GM19025 (cell line): Measurements from ENCODE around the gene MAFG.
"Not testable (repeated sequence)": the region's sequence is repeated elsewhere in the genome, so short reads cannot be mapped to it uniquely, and the experiment has no call there.

Experiments used
- ATAC-seq: cut with Tn5 transposase; IDR thresholded peaks from one replicate; pipeline ENCODE4 v1.9.1; 2021; ENCODE audit warnings: mild to moderate bottlenecking, low read depth, moderate library complexity; ENCODE audit not compliant: unreplicated experiment

MAFG gene

GRCh38 chr17:81958633-81959342 is 31.3 kb upstream of the MAFG start:
- ATAC-seq: no peak

GRCh38 chr17:81957691-81958432 is 30.3 kb upstream of the MAFG start:
- no peak for ATAC-seq

DNA sequence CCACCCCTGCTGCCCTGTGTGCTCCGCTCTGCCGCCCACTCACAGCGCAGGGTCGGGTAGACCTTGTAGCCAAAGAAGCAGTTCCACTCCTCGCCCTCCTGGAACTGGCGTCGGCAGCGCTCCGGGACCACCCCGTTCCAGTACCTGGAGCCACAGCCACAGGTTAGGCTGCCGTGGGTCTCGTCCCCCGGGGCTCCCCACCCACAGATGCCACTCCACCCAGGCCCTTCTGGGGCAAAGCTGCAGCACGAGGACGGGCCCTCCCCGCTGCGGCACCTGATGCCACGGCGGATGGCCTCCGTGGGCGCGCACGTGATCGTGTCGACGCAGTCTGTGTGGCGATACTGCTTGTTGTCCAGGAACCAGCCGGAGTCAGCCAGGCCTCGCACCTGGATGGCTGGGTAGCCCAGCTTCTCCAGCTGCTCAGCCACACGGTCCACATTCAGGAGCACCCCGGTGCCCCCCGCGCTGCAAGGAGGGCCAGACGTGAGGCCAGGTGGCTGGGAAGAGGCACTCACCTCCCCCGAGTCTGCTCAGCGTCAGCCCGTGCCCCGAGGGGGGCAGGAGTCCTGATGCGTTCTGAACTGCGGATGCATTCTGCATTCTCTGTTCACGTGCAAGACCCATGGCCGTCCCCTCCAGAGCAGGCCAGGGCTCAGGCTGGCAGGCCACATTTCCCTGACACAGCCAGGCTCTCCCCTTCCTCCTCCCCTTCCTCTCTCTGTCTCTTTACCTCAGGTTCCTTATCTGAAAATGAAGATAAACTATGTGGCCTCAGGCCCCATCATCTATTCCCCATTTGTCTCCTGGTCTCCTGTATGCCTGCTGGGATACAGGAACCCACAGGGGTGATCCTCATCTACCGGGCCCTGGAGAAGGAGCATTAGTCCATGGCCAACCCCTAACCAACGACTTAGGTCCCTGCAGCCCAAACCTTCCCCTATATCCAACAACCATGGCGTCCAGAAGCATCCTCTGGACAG is 29.4 kb upstream of the MAFG start:
- ATAC-seq: no peak

DNA sequence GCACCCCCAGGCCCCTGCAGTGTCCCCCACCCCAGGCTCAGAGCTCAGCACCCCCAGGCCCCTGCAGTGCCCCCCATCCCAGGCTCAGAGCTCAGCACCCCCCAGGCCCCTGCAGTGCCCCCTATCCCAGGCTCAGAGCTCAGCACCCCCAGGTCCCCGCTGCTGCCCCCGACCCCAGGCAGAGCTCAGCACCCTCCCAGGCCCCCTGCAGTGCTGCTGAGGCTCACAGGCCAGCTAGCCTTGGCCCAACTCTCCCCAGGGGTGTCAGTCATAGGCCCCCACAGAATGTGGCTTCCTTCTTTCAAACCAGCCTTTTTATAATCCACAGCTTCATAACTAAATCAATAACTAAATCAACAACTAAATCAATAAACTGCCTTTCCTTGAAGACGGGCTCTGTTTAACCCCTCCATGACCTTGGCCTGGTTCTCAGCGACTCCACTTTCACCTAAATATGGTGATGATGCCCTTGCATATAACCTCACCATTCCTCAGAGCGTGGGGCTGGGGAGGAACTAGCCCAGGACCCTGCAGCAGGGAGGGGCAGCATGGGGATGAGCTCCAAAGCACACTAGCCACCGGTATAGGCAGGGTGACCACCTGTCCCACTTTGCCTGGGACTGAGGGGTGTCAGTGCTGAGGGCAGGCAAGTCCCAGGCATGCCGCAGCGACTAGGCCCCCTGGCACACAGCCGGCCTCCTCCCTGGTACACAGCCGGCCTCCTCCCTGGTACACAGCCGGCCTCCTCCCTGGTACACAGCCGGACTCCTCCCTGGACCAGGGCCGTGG is 28.4 kb upstream of the MAFG start:
- ATAC-seq: no peak

GRCh38 chr17:81955058-81955681 is 27.6 kb upstream of the MAFG start:
- ATAC-seq: no peak

GRCh38 chr17:81954131-81955057 is 26.9 kb upstream of the MAFG start:
- no peak for ATAC-seq

- not testable (repeated sequence) for ATAC-seq
These were observed 25.9 kb upstream of the MAFG start for GRCh38 chr17:81953443-81953842.

DNA sequence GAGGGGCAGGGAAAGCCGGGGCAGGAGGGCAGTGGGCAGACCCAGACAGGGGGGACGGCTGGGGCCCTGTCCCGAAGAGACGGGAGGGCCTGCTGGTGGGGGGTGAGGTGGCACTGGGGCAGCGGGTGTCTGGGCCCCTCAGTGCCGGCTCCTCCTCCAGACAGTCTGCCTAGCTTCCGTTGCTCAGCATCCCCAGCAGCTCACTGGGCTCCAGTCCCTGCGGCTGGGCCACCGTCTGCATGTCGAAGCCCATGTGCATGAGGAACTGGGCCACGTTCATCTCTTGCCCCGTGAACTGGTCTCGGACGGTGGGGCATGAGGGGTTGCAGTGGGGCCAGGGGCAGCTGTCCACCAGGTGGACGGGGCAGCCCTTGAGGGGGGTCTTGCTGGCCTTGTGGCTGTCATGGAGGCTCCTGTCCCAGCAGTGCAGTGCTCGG is 25.3 kb upstream of the MAFG start:
- no peak for ATAC-seq

DNA sequence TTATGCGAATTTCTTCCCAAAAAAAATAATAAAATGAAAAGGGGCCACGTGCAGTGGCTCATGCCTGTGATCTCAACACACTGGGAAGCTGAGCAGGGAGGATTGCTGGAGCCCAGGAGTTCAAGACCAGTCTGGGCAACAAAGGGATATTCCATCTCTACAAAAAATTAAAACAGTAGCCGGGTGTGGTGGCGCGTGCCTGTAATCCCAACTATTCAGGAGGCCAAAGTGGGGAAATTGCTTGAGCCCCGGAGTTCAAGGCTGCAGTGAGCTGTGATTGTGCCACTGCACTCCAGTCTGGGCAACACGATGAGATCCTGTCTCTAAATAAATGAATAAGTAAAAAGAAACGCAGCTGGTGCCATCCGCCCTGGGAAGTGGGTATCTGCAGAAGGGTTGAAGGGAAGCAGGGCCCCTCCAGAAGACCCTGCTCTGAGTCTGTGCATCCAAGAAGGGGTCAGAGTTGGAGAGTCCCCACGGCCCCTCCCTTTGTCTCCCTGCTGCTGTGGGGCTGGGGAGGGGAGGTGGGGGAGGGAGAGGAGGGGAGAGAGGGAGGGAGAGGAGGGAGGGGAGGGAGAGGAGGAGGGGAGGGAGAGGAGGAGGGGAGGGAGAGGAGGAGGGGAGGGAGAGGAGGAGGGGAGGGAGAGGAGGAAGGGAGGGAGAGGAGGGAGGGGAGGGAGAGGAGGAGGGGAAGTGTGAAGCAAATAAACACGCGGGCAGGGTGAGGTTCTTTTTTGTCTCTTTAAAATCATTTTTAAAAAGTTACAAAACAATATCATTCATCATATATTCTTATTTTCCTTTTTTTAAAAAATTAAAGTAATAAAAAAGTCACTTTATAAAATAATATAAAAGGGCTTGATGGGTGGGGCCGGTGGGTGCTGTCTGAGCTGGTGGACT is 24.5 kb upstream of the MAFG start:
- ATAC-seq: no peak

- no peak for ATAC-seq
These were observed 23.0 kb upstream of the MAFG start for GRCh38 chr17:81950501-81950900.

DNA sequence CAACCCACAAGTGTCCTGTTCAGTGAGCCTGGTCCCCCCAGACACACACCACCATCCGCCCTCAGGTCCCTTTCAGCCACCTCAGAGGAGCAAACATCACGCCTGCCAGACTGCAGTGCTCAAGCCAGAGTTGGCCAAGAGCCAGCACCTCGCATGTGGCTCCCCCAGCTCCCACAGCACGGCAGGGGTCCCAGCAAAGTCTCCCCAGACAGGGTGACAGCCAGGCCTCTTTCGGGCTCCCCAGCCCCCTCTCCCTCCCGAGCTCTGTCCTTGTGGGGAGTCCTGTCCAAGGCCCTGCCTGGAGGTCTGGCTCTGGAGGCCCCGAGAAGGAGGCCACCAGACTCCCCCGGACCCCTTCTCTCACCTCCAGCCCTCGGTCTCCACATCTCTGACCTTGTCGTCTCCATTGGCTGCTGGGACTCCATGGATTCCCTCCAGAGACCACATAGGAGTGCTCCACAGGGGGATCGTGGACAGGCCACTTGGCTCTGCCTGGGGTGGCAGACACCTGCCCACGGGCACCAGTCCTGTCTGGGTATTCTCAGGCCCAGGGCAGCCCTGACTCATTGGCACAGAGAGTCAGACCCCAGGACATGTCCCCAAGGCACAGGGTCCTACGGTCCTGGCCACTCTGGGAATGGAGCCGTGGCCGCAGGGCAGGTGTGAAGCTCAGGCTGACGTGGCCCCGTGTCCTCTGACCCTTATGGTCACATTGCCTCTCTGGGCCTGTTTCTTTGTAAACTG is 21.3 kb upstream of the MAFG start:
- ATAC-seq: no peak

DNA sequence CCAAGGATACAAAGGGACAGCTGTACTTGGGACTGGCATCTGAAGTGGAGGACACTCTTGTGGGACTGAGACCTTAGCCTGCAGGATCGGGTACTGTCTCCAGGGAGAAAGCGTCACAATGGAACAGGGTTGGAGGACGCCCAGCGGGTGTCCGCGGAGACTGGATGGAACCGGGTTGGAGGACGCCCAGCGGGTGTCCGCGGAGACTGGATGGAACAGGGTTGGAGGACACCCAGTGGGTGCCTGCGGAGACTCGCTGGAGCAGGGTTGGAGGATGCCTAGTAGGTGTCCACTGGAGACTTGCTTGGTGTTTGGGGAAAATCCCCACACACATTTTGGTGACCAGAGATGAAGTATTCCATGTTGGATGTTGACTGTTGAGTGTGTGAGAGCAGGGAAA is 19.7 kb upstream of the MAFG start, which contains the start of gene MYADML2:
MYADML2 (minus strand) TSS at position 45 of the 400 bp plus-strand sequence. CDS start 5,492 bp downstream, outside the sequence.
- no peak for ATAC-seq

DNA sequence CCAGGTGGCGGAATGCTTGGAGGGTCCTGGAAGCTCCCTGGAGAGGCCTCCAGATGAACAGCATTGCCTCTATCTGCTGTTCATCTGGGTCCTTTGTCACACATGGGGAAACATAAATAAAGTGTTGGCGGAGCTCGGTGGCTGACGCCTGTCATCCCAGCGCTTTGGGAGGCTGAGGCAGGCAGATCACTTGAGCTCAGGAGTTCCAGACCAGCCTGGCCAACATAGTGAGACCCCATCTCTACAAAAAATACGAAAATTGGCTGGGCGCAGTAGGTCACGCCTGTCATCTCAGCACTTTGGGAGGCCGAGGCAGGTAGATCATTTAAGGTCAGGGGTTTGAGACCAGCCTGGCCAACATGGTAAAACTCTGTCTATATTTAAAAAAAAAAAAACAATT is 17.3 kb upstream of the MAFG start:
- ATAC-seq: no peak

DNA sequence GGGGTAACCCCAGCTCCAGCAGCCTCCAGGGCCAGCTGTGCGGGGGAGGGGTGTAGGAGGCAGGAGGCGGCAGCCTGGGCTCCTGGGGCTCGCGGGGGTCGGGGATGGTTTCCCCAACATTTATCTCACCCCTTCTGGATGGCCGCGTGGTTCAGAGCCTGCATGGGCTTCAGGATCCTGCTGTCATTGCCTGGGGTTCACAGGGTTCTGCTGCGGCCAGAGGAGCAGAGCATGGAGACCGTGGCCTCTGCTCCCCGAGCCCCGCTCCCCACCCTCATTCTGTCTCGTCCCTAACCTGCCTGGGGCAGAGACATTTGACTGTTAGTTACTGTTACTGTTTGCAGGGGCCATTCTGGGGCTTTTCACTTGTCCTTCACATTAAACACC is 14.6 kb upstream of the MAFG start:
- no peak for ATAC-seq

- ATAC-seq: no peak
These were observed 14.1 kb upstream of the MAFG start for GRCh38 chr17:81941484-81942166.
